Measurements from ENCODE around the gene EEF2K.
"Not testable (repeated sequence)": the region's sequence is repeated elsewhere in the genome, so short reads cannot be mapped to it uniquely, and the experiment has no call there.

Gene EEF2K

DNA sequence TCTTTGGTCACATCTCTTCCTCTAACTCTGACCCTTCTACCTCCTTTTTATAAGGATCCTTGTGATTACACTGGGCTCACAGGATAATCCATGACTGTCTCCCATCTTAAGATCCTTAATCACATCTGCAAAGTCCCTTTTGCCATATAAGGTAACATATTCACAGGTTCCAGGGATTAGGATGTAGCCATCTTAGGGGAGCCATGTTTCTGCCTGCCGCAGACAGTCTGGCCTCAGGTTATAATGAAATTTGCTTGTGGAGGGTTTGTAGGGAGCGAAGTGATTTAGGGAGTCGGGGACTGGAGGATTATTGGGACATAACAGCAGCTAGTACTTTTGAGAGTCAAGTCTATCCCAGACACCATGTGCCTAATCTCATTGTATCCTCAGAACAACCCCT lies 7.7 kb downstream of the EEF2K start:
- DNase-seq = no peak

DNA sequence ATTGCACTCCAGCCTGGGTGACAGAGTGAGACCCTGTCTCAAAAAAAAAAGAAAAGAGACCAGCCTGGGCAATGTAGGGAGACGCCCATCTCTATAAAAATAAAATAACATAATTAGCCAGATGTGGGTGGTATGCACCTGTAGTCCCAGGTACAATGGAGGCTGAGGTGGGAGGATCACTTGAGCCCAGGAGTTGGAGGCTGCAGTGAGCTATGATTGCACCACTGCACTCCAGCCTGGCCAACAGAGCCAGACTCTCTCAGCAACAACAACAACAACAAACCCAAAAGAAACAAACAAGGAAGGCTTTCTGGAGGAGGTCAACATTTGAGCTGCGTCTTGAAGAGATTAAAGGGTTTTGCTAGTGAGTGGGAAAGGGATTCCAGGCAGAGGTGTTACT lies 8.3 kb downstream of the EEF2K start:
- DNase-seq = no peak

DNA sequence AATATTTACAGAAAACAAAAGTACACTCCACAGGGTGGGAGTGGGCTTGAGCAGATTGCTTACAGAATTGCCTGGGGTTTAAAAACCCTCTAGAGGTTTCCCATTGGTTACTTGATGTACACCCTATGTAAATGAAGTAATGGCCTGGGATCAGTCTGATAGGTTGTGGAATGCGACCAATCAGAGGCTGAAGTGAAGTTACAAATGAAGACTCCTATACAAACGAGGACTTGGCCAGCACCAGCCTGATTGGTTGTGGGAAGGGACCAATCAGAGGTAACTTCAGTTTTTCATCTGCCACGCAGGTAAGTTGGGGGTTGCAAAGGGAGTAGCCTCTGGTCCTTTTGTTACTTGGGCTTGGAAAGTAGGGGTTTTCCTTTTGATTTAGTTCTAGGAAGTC lies 8.8 kb downstream of the EEF2K start:
- no peak for DNase-seq

DNA sequence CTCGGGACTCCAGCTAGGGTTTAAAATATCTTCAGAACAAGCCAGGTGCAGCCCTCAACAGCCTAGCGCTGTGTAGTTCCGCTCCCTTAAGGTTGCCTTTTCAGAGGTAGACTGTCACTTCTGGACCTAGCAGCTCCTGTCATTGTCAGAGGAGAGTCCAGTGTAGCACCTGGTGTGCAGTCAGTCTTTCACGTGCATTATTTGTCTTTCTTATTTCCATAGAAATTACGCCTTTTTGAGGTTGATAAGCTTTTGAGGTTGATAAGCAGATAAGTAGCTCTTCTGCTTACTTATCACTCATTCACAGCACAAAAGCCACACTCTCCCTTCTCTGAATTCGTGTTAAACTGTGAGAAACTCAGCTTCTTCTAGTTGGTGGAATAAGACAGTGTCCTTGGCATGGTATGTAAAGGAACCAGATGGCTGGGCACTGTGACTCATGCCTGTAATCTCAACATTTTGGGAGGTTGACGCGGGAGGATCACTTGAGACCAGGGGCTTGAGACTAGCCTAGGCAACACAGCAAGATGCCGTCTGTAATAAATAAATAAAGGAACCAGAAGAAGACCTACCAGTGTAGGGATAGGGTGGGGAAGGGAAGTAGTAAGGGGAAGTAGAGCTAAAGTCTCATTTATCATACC lies 10.2 kb downstream of the EEF2K start:
- no peak for DNase-seq

DNA sequence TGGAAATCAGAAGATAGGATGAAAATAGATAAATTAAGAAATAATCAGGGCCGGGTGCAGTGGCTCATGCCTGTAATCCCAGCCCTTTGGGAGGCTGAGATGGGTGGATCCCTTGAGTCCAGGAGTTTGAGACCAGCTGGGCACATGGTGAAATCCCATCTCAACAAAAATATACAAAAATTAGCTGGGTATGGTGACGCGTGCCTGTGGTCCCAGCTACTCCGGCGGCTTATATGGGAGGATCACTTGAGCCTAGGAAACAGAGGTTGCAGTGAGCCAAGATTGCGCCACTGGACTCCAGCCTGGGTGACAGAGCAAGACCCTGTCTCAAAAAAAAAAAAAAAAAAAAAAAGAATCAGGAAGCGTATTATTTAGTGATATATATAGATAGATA lies 10.8 kb downstream of the EEF2K start:
- DNase-seq = not testable (repeated sequence)

DNA sequence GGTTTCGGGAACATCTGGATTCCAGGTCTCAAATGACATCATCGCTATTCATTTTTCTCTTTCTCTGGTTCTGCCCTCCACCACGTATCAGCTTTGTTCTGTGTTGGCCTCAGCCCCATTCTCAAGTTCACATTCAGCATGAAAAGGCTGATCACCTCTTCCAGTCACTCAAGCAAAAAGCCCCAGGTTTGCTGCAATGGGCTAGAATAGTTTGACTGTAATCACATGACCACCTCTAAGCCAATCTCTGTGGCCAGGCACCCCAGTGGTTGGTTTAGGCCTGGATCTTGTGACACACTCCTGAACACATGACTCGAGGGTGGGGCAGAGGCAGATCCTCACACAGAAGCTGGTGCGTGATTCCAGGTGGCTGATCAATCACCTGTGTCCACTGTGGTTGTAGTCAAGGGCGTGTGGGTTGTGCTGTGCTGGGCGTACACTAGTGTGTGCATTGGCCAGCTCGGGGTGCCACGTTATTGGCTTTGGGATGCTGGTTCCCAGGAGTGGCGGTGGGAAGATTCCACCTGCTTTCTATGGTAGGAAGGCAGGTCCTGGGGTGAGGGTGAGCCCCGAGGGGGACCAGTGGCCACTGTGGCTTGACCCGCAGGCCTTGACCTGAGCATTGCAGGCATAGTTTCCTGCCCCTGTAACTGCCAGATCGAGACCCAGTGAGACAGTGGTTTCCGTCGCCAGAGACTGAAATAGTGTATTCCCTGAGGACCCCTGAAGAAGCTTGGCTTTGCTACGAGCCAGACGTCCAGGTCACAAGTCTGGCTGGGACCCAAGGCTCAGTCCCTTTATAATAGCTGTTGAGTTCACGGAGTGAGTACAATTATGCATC lies 12.0 kb downstream of the EEF2K start:
- DNase-seq = no peak

DNA sequence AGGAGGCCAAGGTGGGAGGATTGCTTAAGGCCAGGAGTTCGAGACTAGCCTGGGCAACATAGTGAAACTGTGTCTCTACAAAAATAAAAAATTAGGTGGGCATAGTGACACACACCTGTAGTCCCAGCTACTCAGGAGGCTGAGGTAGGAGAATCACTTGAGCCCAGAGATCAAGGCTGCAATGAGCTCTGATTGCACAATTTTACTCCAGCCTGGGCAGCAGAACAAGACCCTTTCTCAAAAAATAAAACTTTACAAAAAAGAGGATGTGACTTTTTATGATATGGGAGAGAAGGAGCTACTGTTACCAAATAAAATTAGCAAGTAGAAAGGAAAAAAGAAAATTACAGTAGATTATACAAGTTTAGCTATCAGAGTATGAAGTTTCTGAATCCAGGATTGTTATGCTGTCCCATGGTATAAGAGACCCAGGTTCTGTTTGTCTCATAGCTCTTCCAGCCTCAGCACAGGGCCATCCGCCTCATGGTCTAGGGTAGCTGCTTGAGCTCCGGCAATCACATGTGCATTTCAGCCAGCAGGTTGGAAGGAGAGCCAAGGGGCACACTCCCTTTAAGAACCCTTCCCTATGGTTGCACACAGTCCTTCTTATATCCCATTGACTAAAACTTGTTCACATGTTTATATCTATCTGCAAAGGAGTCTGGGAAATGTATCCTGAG lies 13.5 kb downstream of the EEF2K start:
- no peak for DNase-seq

DNA sequence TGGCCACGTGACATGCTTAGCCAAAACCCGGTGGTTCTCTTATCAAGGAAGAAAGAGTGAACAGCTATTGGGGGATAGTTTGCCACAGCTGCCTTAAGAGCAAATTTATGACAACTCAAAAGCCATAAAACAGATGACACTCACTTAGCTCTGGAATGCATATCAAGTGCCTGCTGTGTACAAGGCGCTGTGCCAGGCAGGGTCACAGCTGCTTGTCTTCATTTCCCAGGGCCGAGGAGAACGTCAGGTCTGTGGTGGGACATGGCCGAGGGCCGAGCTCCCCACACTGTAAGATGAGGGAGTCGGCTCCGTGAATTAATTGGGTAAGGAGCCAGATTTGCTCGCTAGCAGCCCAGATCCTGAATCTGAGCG lies 14.0 kb downstream of the EEF2K start:
- DNase-seq = no peak

DNA sequence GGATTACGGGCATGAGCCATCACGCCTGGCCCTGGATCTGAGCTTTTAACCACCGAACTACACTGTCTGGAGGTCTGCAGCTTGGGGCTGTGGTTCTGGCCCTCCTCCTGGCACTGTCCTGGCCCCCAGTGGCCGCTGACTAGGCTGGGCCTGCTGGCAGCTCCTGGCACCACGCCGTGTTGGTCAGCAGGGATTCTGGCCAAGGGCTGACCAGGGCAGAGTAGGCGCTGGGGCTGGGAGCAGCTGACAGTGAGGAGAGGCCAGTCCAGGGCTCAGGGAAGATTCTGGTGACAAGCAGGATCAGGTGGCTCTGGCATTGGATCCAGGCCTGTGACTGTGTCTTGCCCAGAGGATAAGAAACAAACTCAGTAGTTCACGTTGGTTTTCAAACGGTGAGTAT lies 14.6 kb downstream of the EEF2K start:
- DNase-seq = no peak

DNA sequence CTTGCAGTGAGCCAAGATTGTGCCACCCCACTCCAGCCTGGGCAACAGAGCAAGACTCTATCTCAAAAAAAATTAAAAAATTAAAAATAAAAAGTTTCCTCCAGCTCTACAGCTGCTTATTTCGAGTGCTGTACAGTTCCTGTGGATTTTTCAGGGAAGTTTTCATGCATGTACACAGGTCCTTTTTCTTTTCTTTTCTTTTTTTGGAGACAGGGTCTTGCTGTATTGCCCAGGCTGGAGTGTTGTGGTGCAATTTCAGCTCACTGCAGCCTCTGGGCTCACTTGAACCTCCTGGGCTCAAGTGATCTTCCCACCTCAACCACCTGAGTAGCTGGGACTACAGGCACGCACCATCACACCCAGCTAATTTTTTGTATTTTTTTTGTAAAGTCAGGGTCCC lies 15.9 kb downstream of the EEF2K start:
- no peak for DNase-seq

DNA sequence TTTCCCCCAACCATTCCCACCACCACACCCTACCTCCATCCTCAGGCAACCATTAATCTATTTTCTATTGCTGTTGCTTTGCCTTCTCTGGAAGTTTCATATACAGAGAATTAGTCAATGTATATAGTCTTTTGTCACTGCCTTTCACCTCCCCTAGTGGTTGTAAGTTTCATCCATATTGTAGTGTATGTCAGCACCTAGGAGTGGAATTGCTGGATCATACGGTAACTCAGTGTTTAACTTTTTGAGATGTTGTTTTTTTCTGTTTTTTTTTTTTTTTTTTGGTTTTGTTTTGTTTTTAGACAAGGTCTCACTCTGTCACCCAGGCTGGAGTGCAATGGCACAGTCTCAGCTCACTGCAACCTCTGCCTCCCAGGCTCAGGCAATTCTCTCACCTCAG lies 16.9 kb downstream of the EEF2K start:
- DNase-seq = no peak

DNA sequence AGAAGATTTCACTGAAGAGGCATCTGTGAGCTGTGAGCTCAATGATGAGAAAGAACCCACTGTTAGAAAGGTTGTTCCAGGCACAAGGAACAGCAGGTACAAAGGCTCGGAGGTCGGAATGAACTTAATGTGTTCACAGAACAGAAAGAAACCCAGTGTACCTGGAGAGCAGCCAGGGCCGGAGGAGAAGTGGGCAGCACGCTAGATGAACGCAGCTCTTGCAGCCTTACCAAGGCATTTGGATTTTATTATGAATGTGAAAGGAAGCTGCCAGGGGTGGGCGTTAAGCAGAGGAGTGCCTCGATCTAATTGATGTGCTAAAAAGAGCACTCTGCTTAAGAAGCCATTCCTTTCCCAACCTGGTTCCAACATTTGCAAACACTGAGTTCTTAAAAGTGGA lies 19.0 kb downstream of the EEF2K start:
- no peak for DNase-seq

DNA sequence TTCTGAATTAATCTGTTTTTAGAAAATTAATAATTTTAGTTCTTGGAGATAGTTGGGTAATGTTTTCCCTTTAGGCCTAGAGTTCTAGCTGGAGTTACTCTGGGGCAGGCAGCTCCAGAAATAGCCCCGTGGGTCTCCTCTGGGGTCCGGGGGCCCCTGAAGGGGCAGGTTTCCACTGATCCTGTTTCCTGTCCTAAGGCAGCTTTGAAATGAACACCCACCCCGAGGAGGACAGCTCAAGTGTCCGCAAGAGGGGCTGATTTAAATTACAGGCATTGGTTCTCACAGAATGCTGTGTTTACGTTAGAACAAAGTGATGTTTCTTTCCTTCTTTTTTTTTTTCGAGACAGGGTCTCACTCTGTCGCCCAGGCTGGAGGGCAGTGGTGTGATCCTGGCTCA lies 23.8 kb downstream of the EEF2K start:
- DNase-seq = no peak

DNA sequence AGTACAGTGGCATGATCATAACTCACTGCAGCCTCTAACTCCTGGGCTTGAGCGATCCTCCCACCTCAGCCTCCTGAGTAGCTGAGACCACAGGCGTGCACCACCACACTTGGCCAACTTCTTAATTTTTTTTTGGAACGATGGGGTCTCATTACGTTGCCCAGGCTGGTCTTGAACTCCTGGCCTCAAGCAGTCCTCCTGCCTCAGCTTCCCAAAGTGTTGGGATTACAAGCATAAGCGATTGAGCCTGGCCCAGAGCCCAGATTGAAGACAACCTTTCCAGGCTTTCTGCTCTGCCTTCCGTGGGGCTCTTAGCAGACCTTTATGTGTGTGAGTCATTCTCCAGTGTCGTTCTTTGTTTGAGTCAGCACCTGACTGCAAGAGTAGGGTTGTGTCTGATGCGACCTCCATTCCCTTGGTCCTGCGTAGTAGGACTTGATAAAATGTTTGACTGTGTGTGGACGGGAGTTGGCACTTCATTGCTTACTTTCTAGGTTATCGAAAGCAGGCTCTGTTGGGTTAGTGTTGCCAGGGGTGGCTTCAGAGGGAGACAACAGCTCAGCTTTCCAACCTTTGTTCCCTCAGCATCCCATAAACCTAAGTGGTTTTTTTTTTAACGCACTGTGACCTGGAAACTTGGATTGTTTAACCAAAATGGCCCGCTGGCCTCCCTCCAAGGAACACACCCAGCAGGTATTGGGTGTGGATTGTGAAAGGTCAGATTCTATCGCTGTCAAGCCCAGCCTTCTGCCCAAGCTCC lies 26.4 kb downstream of the EEF2K start:
- DNase-seq = peak; percentile 86

DNA sequence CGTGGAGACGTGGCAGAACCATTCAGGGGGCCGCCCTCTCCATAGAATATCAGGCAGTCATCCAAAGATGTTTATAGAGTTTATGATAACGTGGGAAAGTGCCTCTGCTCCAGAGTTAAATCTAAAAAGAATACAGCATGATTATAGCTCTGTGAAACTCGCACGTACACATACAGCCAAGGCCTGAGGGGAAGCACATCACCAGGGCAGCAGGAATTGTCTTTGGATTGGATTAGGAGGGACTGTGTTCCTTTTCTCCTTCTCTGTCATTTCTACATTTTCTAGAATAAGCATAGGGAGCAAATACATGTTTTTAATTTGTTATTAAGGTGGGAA lies 26.9 kb downstream of the EEF2K start:
- peak; percentile 86 for DNase-seq

DNA sequence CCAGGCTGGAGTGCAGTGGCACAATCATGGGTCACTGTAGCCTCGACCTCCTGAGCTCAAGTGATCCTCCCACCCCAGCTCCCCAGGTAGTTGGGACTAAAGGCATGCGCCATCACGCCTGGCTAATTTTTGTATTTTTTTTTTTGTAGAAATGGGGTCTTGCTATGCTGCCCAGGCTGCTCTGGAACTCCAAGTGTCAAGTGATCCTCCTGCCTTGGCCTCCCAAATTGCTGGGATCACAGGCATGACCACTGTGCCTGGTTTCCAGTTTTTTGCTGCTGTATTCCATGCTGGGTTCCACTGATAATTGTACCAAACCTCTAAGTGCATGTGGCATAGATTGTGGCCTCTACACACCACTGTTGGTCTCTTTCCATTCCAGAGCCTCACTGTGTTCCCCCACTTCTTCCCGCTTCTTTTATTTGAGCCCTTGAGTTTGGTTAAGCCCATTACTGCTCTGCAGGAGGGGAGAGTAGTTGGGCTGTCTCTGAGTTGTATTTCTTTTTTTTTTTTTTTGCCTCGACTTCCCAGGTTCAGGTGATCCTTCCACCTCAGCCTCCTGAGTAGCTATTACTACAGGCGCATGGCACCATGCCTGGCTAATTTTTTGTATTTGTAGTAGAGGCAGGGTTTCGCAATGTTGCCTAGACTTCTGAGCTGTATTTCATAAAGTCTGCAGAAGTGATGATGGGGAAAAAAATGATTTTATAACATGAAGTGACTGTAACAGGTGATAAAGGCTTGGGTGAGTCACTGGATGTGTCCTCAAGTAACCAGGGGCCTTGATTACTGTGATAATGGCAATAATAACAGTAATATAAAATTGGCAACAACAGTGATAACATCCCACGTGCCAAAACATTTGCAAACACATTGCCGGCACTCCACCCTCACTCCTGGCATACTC lies 30.0 kb downstream of the EEF2K start:
- peak; percentile 38 for DNase-seq

DNA sequence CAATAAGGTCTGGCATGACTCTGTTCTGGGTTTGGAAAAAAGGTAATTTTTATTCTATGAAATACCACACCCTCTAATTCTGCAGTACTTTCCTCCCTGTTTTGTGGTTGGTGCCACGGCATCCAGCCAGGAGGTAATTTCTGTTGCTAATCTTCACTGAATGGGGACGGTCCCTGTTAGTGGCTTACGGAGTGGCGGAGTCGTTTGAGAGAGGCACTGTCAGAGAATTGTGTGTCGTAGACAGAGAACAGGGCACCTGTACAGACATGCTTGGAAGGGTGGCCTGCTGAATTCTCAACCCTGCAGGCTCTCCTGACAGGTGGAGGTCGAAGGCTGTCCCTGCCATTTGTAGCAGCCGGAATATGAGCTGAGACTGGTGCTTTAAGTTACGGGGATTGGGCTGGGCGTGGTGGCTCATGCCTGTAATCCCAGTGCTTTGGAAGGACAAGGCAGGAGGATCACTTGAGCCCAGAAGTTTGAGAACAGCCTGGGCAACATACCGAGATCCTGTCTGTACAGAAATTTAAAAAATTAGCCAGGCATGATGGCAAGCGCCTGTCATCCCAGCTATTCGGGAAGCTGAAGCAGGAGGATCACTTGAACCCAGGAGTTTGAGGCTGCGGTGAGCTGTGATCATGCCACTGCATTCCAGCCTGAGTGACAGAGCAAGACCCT lies 33.2 kb downstream of the EEF2K start:
- no peak for DNase-seq

DNA sequence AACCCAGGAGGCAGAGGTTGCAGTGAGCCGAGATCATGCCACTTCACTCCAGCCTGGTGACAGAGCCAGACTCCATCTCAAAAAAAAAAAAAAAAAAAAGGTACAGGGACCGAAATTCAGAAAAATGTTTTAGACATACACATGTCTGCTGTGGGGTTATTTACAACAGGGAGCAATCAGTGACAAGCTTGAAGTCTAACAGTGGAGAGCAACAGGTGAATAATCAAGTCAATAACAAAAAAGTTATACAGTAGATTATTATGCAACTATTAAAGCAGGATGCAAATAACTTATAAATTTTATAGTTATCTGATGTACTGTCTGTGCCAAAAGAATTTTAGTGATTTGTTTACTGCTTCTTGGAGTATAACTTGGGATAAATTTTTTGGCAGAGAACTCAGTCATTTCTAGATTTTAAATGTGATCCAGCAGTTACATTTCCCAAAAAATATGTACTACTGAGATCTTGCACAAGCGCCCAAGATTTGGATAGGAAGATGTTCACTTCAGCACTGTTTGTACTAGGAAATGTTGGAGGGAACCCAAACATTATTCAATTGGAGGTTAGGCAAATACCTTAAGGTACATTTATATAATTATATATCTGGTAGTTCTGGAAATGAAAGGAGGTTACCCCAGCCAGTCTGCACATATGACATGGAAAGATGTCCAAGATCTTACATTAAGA lies 34.1 kb downstream of the EEF2K start:
- DNase-seq = no peak

DNA sequence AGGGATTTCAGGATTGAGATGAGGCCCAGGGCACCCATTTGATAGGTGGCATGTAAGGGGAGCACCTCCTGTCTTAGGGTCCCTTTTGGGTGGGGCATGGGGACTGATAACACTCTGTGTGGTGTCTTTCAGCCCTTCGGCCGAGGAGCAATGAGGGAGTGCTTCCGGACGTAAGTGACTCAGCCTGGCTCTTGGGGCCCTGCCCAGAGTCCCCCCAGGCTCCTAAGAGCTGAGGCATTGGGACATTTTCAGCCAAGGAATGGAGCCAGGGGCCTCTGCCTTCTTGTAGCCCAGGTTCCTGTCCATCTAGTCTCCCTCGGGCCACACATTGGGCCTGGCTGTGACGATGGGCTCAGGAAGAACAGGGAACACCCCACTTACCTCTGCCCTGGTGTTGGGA lies 44.4 kb downstream of the EEF2K start:
- DNase-seq = no peak

DNA sequence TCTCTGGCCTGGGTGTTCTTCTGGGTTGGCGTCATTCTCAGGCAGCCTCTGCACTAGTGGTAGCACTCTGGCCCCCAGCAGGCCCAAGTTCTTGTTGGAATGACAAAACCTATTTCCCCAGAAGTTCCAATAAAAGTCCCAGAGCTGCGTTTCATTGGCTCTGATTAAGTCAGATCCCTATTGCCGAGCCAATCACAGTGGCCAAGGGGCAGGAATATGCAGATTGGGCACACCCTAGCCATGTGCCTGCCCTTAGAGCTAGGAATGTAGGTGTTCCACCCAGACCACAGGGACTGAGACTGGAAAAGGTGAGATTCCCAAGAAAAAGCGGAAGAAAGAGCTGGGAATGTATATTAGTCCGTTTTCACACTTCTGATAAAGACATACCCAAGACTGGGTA lies 46.2 kb downstream of the EEF2K start:
- no peak for DNase-seq

DNA sequence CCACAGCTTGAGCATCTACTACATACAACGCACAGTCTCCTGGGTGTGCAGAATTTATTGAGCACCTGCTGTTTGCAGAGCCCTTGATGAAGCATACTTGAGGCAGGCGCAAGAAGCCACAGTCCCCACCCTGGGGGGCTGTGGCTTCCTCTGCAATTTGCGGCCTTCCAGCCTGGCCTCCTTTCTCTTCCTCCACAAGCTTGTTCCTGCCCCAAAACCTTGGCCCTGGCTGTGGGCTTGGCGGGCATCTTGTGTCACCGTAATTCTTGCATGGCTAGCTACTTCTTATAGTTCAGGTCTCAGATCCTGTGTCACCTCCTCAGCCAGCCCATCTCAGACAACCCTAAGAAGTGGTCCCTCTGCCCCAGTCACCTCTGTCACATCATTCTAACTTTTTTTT lies 47.2 kb downstream of the EEF2K start:
- DNase-seq = no peak

All from NCI-H2227 treated with DMSO at 0.1 percent for 48 hours (cell line).